Muscle of leg (tissue), 11 donors: ENCODE measurements around the gene VAMP8. TPM values are rescaled to one million over a fixed set of nuclear protein-coding genes. Genes with fewer than 3 reads are reported as not detected.

ENCODE experiments used
- DNase-seq: peaks from one replicate; pipeline ENCODE4 v3.0.0; 2013
- H3K27ac ChIP-seq: one replicate; pipeline ENCODE4 v1.5.1; 2013; ENCODE audit warnings: mild to moderate bottlenecking, low read length, control low read depth
- H3K27me3 ChIP-seq: one replicate; pipeline ENCODE4 v1.6.1; 2013; ENCODE audit warnings: low read length; ENCODE audit not compliant: control insufficient read depth, insufficient read depth
- H3K36me3 ChIP-seq: one replicate; pipeline ENCODE4 v1.6.1; 2013; ENCODE audit warnings: low read length; ENCODE audit not compliant: control insufficient read depth, insufficient read depth
- H3K4me1 ChIP-seq: one replicate; pipeline ENCODE4 v1.6.1; 2013; ENCODE audit warnings: low read length; ENCODE audit not compliant: control insufficient read depth, insufficient read depth
- H3K4me3 ChIP-seq: one replicate; pipeline ENCODE4 v1.5.1; 2013; ENCODE audit warnings: low read length, control low read depth
- H3K9me3 ChIP-seq: replicated peaks from 2 replicates; pipeline ENCODE4 v1.6.1; 2013; ENCODE audit warnings: low read depth, low read length; ENCODE audit not compliant: control insufficient read depth
- WGBS: methylation state at CpG from one replicate; pipeline ENCODE4 v1.1.5; 2013; ENCODE audit warnings: missing lambda C conversion rate; ENCODE audit not compliant: insufficient coverage; 5-methylcytosine and 5-hydroxymethylcytosine counted together
- polyA plus RNA-seq, 8 donors: library from polyadenylated mRNA; unstranded; fragments of 120-200 nt; gene quantifications; one replicate each; pipeline versions ENCODE4 v1.2.1 to v1.2.3, GENCODE V29; 2013; ENCODE audit warnings: inconsistent platforms in 1 of 8, low replicate concordance in 1 of 8; ENCODE audit not compliant: insufficient read length in 8 of 8, insufficient read depth in 1 of 8
- total RNA-seq: library from RNA; stranded (reverse); fragments of 120-200 nt; gene quantifications from one replicate; pipeline ENCODE4 v1.2.4, GENCODE V29; 2013

Gene VAMP8
- total and polyA plus RNA-seq, 9 donors, result 9.8 to 17.8 (median 12.3) TPM

DNA sequence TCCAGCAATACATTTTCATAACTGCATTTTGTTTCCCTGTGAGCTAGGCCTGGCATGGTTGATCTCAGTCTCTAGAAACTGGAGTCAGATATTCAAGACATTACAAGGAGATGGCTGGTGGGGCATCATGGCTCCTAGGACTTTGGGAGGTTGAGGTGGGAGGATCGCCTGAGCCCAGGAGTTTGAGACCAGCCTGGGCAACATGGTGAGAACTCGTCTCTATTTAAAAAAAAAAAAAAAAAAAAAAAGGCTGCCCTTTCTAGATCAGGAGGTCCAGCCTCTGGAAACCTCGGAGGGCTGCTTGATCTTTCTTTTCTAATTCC lies 362 bp upstream of the VAMP8 start:
- WGBS, result no CpG with 5 or more reads among the region's 3 CpGs
- Histone ChIP-seq H3K36me3 (no peaks in the 10 kb centered on the region), H3K4me1 (peaks cover 40% of the 10 kb centered on the region), H3K27me3 (peaks cover 2% of the 10 kb centered on the region), H3K9me3 (no peaks in the 10 kb centered on the region), H3K4me3 (no peak overlapping the region), H3K27ac (peak overlapping the region; percentile 88)
- no peak for DNase-seq

GRCh38 chr2:85578243-85579180 lies 1.1 kb downstream of the VAMP8 start:
- Histone ChIP-seq H3K27ac (peak overlapping the region; percentile 88), H3K27me3 (peaks cover 2% of the 10 kb centered on the region), H3K9me3 (no peaks in the 10 kb centered on the region), H3K4me1 (peaks cover 40% of the 10 kb centered on the region), H3K36me3 (no peaks in the 10 kb centered on the region), H3K4me3 (no peak overlapping the region)
- WGBS, result 37% methylated on average over 10 of the region's 19 CpGs
- peak; percentile 59 for DNase-seq

DNA sequence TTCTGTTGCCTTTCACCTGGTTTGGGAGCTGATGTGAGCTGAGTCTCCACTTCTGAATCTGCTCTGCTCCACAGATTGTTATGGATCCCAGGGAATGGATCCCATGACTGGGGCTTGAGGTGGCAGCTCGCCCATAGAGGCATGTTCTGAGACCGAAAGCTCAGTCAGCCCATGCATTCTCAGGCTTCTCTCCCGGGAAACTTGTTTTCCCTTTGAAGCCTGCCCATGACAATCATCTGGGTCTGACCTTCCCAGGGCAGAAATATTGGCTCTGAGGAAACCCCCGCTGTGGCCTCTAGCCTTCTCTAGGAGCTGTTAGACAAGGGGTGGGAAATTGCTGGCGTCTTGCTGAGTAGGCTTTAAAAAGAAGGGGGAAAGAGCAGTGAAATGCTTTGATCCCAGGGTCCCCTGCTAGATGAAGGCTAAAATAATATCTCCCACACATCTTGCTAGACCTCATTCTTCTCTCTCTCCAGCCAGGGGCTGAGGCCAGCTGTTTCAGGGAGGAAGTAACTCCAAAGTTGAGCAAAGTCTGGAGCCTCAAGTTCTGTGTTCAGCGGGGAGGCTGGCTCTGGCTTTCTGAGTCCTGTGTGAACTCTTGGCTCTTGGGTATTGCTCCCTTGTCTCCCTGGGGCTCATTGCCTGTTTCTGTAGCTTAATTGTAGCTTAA lies 2.0 kb downstream of the VAMP8 start:
- no peaks in the 10 kb centered on the region for H3K36me3 ChIP-seq
- H3K27ac ChIP-seq, result peak overlapping the region; percentile 88
- H3K4me1 ChIP-seq, result peaks cover 42% of the 10 kb centered on the region
- no peak overlapping the region for H3K4me3 ChIP-seq
- peak; percentile 65 for DNase-seq
- 33% methylated on average over 4 of the region's 6 CpGs for WGBS
- no peaks in the 10 kb centered on the region for H3K9me3 ChIP-seq
- H3K27me3 ChIP-seq, result peaks cover 2% of the 10 kb centered on the region

GRCh38 chr2:85580206-85580605 lies 2.8 kb downstream of the VAMP8 start:
- peaks cover 2% of the 10 kb centered on the region for H3K27me3 ChIP-seq
- WGBS, result 100% methylated on average over 1 of the region's 3 CpGs
- H3K4me1 ChIP-seq, result peaks cover 50% of the 10 kb centered on the region
- no peak overlapping the region for H3K4me3 ChIP-seq
- H3K9me3 ChIP-seq, result no peaks in the 10 kb centered on the region
- no peak for DNase-seq
- no peaks in the 10 kb centered on the region for H3K36me3 ChIP-seq
- no peak overlapping the region for H3K27ac ChIP-seq

DNA sequence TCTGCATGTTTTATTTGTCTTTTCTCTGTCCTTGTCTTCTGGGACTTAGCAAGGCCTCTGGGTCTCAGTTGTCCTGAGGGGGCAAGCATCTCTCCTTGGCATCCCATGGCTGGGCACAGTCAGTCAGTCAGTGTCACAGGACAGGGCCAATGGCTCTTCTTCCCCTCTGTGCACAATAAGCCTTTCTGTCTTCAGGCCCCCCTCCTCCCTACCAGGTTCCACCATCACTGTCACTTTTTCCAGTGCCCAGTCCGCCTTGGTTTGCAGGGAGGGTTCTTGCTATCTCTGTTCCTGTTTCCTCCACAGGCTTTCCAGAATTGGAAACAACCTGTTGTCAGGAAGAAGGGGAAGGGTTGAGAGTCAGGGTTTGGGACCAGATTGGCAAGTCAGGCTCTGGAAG lies 5.1 kb downstream of the VAMP8 start:
- H3K9me3 ChIP-seq, result no peaks in the 10 kb centered on the region
- no CpG with 5 or more reads among the region's 1 CpG for WGBS
- H3K4me1 ChIP-seq, result peaks cover 51% of the 10 kb centered on the region
- no peak overlapping the region for H3K4me3 ChIP-seq
- H3K27me3 ChIP-seq, result peaks cover 1% of the 10 kb centered on the region
- no peak for DNase-seq
- no peaks in the 10 kb centered on the region for H3K36me3 ChIP-seq
- no peak overlapping the region for H3K27ac ChIP-seq

DNA sequence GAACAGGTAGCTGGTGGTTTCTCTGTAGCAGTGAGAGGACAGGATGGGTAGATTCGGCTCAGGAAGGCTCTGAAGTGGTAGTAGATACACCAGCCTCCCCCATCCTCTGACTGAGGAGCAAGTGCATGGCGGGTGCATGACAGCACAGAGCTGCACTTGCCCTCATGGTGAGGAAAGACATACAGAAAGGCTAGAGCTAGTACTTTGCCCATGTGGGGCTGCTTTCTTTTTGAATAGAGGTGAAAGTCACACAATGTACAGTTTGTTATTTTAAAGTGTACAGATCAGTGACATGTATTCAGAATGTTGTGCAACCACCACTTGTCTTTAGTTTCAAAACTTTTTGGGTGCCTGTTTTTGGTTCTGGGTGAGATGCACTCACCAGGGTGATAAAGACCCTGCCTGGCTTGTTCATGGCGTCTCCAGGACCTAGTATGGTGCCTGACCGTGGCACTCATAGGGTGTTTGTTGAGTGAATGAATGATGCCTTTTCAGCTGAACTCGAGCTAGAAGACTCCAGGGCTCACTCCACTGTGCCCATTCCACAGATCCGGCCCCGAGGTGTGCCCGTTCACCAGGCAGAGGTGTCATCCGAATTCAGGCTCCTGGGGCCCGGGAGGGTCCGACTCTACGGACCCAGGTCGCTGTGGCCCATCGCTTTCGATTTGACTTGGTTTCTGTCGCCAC lies 6.4 kb downstream of the VAMP8 start:
- H3K4me1 ChIP-seq, result peaks cover 47% of the 10 kb centered on the region
- H3K27me3 ChIP-seq, result no peaks in the 10 kb centered on the region
- WGBS, result 13% methylated on average over 12 of the region's 16 CpGs
- no peaks in the 10 kb centered on the region for H3K36me3 ChIP-seq
- no peak for DNase-seq
- peak overlapping the region; percentile 51 for H3K4me3 ChIP-seq
- H3K27ac ChIP-seq, result peak overlapping the region; percentile 60
- no peaks in the 10 kb centered on the region for H3K9me3 ChIP-seq

DNA sequence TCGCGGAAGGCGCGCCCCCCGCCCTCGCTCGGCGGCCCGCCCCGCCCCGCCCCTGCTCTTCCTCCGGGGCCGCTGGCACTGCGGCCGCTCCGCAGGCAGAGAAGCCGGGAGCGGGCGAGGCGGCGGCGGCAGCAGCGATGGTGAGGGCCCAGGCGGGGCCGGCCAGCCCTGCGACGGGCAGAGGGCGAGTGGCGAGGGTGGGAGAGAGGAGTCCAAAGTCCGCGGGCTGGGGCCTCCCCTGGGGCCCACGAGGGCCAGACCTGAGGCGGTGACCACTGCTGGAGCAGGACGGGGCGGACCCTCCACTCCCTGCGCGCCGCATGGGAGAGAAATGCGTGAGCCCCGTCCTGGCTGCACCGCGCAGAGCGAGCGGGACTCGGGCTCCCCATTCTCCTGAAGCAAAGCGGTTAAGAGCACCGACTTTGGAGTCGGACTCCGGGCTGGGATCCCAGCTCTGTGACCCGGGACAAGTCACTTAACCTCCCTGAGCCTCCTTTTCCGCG lies 7.0 kb downstream of the VAMP8 start, which contains the start of gene VAMP5:
Gene VAMP5, plus strand, starts transcription at position 78 of the 503 bp plus-strand sequence. Its CDS starts 60 bp downstream, at position 138.
- H3K4me1 ChIP-seq, result peaks cover 45% of the 10 kb centered on the region
- 4% methylated on average over 47 of the region's 52 CpGs for WGBS
- peak within 1 kb of the TSS; percentile 90 for H3K27ac ChIP-seq
- peak within 1 kb of the TSS; percentile 51 for H3K4me3 ChIP-seq
- no peaks in the 10 kb centered on the region for H3K9me3 ChIP-seq
- H3K36me3 ChIP-seq, result no peaks in the 10 kb centered on the region
- H3K27me3 ChIP-seq, result no peaks in the 10 kb centered on the region
- peak; percentile 59 for DNase-seq

DNA sequence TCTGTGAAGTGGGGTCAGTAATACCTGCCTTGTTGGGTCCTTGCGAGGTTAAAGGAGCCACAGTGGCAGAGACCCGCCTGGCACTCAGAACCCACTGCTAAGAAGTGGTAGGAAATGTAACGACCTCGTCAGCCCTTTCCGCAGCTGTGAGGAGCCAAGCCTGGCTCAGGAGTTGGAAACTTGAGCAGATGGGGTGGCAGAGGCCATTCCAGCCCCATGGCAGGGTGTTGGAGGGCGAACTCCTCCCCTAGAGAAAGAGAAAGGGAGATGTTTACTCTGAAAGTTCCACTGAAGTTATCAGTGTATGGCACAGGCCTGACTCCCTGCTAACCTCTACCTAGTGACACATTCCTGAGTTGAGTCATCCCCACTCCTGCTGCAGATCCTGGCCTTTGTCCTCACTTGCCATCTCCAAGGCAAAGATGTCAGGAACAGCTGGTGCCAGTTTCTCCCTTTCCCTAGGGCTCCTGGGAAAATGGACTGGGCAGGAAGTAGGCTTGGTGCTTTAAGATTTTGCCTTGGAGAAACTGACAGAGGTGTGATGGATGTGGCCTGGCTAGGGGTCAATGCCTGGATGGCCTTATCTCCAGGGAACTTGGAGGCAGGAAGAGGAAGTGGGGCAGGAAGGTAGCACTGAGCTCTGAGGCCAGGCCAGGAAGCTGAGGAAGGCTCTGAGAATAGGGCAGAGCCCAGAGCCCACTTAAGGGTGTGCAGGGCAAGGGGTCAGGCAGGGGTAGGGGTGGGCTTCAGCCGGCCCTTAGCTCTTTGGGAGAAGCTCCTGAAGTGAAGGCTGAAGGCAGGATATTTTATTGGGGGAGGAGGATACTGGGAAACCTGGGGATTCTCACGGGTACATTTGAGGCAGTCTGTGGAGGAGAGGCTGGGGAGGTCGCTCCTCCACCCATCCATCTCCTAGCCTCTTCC lies 7.7 kb downstream of the VAMP8 start:
- no peaks in the 10 kb centered on the region for H3K36me3 ChIP-seq
- peak; percentile 54 for DNase-seq
- H3K4me3 ChIP-seq, result peak overlapping the region; percentile 51
- H3K9me3 ChIP-seq, result no peaks in the 10 kb centered on the region
- no peaks in the 10 kb centered on the region for H3K27me3 ChIP-seq
- peak overlapping the region; percentile 90 for H3K27ac ChIP-seq
- WGBS, result 55% methylated on average over 4 of the region's 9 CpGs
- H3K4me1 ChIP-seq, result peaks cover 43% of the 10 kb centered on the region

DNA sequence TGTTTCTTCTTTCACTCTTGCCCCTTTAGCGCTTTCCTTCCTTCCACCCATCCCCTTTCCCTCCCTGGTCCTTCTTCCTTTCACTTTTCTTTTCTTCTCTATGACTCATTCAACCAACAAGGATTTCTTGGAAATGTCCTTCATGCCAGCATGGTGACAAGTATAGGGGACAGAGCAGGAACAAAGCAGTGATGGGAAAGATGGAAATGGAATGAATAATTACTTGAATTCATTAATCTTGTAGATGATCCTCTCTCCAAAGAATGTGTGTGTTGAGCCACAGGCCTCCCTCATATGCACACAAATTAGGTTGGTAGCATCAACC lies 8.4 kb downstream of the VAMP8 start:
- Histone ChIP-seq H3K9me3 (no peaks in the 10 kb centered on the region), H3K27ac (peak overlapping the region; percentile 90), H3K4me1 (peaks cover 44% of the 10 kb centered on the region), H3K27me3 (no peaks in the 10 kb centered on the region), H3K36me3 (no peaks in the 10 kb centered on the region), H3K4me3 (no peak overlapping the region)
- WGBS, result 86% methylated on average over 1 of the region's 1 CpG
- DNase-seq, result no peak
